Fibroblast of lung (primary cell): Measurements from ENCODE around the gene PRSS53. TPM values are rescaled to one million over a fixed set of nuclear protein-coding genes. Genes with fewer than 3 reads are reported as not detected.
A peak's percentile ranks its signal among the peaks of the same experiment; 100 is the strongest.

Source experiments
- DNase-seq, 2 donors: peaks; one replicate each; pipeline versions ENCODE4 v3.0.0 to v3.0.0-alpha.2; 2010; ENCODE audit warnings: low read depth in 2 of 2
- H2AFZ ChIP-seq: 2 replicates; pipeline ENCODE4 v1.5.1; 2012; ENCODE audit warnings: low read length, control low read depth, inconsistent platforms
- H3K27ac ChIP-seq: 2 replicates; pipeline ENCODE4 v1.5.1; 2011; ENCODE audit warnings: low read length, control low read depth; ENCODE audit not compliant: insufficient read depth
- H3K27me3 ChIP-seq: 2 replicates; pipeline ENCODE4 v1.5.1; 2011; ENCODE audit warnings: mild to moderate bottlenecking, low read length; ENCODE audit not compliant: control insufficient read depth, insufficient read depth
- H3K36me3 ChIP-seq: 2 replicates; pipeline ENCODE4 v1.5.1; 2011; ENCODE audit warnings: low read length; ENCODE audit not compliant: control insufficient read depth, insufficient read depth
- H3K4me1 ChIP-seq: 2 replicates; pipeline ENCODE4 v1.5.1; 2011; ENCODE audit warnings: low read length; ENCODE audit not compliant: control insufficient read depth, insufficient read depth; ENCODE audit errors: extremely low read depth
- H3K4me2 ChIP-seq: 2 replicates; pipeline ENCODE4 v1.5.1; 2011; ENCODE audit warnings: low read length, control low read depth; ENCODE audit not compliant: insufficient read depth; ENCODE audit errors: extremely low read depth
- H3K4me3 ChIP-seq, 4 experiments: fragments of 200-600 bp in 1 of 4; sonication (generic) in 1 of 4; replicated peaks in 1 of 4; 2 replicates each; pipeline ENCODE4 v1.5.1; 2011 to 2016; ENCODE audit warnings: low read length in 4 of 4, low read depth in 3 of 4, mild to moderate bottlenecking in 3 of 4, control low read depth in 2 of 4, inconsistent platforms in 1 of 4, mixed read lengths in 1 of 4; ENCODE audit not compliant: insufficient read depth in 1 of 4; ENCODE audit errors: control extremely low read depth in 1 of 4
- H3K79me2 ChIP-seq: 2 replicates; pipeline ENCODE4 v1.5.1; 2012; ENCODE audit warnings: mild to moderate bottlenecking, low read length, inconsistent platforms; ENCODE audit not compliant: control insufficient read depth, insufficient read depth
- H3K9ac ChIP-seq: 2 replicates; pipeline ENCODE4 v1.5.1; 2011; ENCODE audit warnings: mild to moderate bottlenecking, low read length, control low read depth; ENCODE audit not compliant: insufficient read depth
- H3K9me3 ChIP-seq: 2 replicates; pipeline ENCODE4 v1.5.1; 2012; ENCODE audit warnings: low read depth, low read length; ENCODE audit not compliant: control insufficient read depth, insufficient read depth
- H4K20me1 ChIP-seq: 2 replicates; pipeline ENCODE4 v1.5.1; 2011; ENCODE audit warnings: low read length; ENCODE audit not compliant: control insufficient read depth, insufficient read depth; ENCODE audit errors: extremely low read depth
- CTCF ChIP-seq, 2 donors: IDR thresholded peaks in 1 of 2; conservative IDR thresholded peaks in 1 of 2; 1 replicate in 1 of 2; 2 replicates in 1 of 2; pipeline ENCODE4 v1.5.1; 2011 to 2012; ENCODE audit warnings: low read length in 2 of 2, control low read depth in 1 of 2, inconsistent platforms in 1 of 2, low read depth in 1 of 2, mild to moderate bottlenecking in 1 of 2
- EZH2 ChIP-seq: IDR thresholded peaks from 2 replicates; pipeline ENCODE4 v1.5.1; 2012; ENCODE audit warnings: low read length, control low read depth, mild to moderate bottlenecking; ENCODE audit errors: missing control alignments
- polyA plus RNA-seq, 2 donors: library from polyadenylated mRNA; depleted of rRNA in 1 of 2; stranded (reverse) in 1 of 2; unstranded in 1 of 2; fragments of >200 nt; gene quantifications; 2 replicates each; pipeline ENCODE4 v1.2.1, GENCODE V29; 2011 to 2012; ENCODE audit warnings: missing spikeins in 1 of 2
- total RNA-seq: library from RNA; depleted of rRNA; stranded (reverse); fragments of >200 nt; gene quantifications from 2 replicates; pipeline ENCODE4 v1.2.1, GENCODE V29; 2014

PRSS53 gene
- total and polyA plus RNA-seq, 2 donors (not counting 1 experiment from before 2014, with no cell fraction given): 0.78 to 1.7 TPM

- H3K9ac ChIP-seq: no peak overlapping the region
- H3K27me3 ChIP-seq: no peaks in the 10 kb centered on the region
- peaks cover 65% of the 10 kb centered on the region for H3K79me2 ChIP-seq
- peaks cover 11% of the 10 kb centered on the region for H3K36me3 ChIP-seq
- no peaks in the 10 kb centered on the region for H4K20me1 ChIP-seq
- no peak for DNase-seq
- no peaks in the 10 kb centered on the region for H3K9me3 ChIP-seq
- TF ChIP-seq CTCF (conservative IDR thresholded peaks at IDR 0.05 in 1 of 2, IDR thresholded peaks at IDR 0.05 in 1 of 2; ENCODE audit: low read depth in 1 of 2, low read length in 2 of 2): no peak
- no peak for TF ChIP-seq EZH2
- no peak overlapping the region for H3K4me3 ChIP-seq
- peaks cover 15% of the 10 kb centered on the region for H3K4me1 ChIP-seq
- no peak overlapping the region for H3K4me2 ChIP-seq
- H2AFZ ChIP-seq: no peak overlapping the region
- no peak overlapping the region for H3K27ac ChIP-seq
Observed at GRCh38 chr16:31067342-31067741, 21.4 kb downstream of the PRSS53 start.

DNA sequence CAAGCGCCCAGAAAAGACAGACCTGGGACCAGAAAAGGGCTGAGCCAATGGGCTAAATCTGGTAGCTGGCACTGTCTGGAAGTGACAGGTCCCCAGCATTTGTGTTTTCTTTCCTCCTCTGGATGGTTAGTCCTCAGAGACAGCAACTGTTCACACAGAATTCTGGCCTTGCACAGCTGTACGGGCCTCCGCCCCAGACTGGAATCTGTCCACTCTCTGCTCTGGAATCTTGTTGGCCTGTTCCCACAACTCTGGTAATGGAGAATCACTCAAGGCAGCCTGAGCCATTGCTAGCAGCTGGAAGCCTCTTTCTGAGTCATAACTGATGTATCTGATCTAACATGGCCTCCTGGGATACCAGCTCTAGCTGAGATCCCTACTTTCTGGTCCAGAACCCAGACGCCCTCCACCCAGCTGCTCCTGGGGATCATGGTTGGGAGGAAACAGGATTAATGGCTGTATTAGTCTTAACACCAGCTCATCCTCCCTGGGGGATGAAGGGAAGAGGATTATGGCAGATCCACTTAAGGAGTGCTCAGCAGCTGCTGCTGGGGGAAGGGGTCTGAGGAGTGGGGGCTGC lies 23.8 kb downstream of the PRSS53 start:
- Histone ChIP-seq H3K27ac (peak overlapping the region; percentile 89), H3K9me3 (no peaks in the 10 kb centered on the region), H3K27me3 (no peaks in the 10 kb centered on the region), H2AFZ (no peak overlapping the region), H3K9ac (peak overlapping the region; percentile 61), H3K36me3 (peaks cover 25% of the 10 kb centered on the region), H3K79me2 (peaks cover 59% of the 10 kb centered on the region), H3K4me2 (peak overlapping the region; percentile 67), H3K4me3 (peak overlapping the region in 1 of 4 experiments; percentile 3), H3K4me1 (peaks cover 15% of the 10 kb centered on the region), H4K20me1 (no peaks in the 10 kb centered on the region)
- DNase-seq: peak; percentile 93 to 96
- TF ChIP-seq EZH2 (no peak), CTCF (conservative IDR thresholded peaks at IDR 0.05 in 1 of 2, IDR thresholded peaks at IDR 0.05 in 1 of 2; ENCODE audit: low read depth in 1 of 2, low read length in 2 of 2) (no peak)

DNA sequence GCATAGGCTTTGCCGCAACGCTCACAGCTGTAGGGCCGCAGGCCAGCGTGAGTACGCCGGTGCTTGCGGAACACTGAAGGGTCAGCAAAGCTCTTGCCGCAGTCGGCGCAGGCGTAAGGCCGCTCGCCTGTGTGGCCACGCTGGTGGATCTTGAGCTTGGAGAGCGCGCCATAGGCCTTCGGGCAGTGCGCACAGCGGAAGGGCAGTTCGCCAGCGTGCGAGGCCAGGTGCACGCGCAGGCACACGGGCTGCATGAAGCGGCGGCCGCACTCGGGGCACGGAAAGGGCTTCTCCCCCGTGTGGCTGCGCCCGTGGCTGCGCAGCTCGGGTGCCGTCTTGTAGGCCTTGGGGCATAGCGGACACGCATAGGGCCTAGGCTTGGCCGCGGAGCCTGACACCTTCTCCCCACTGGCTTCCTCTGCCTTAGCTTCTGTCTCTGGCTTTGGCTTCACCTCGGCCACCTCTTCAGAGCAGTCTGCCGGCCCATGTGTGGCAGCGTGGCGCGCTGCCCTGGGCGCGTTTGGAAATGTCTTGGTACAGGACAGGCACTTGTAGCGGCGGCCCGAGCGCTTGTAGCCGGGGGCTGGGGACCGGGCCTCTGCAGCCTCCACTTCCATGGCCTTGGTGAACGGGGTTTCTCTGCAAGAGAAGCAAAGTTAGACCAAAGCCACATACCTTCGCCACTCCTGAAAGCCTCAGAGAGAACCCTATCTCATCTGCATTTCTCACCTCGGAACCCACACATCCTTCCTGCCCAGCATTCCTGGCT lies 24.7 kb downstream of the PRSS53 start:
- H3K4me1 ChIP-seq: peaks cover 15% of the 10 kb centered on the region
- peak overlapping the region; percentile 61 for H3K9ac ChIP-seq
- DNase-seq: peak in 1 of 2 donors; percentile 53
- peak overlapping the region; percentile 89 for H3K27ac ChIP-seq
- peaks cover 55% of the 10 kb centered on the region for H3K79me2 ChIP-seq
- no peak overlapping the region for H2AFZ ChIP-seq
- peak overlapping the region; percentile 67 for H3K4me2 ChIP-seq
- TF ChIP-seq EZH2: no peak
- no peak for TF ChIP-seq CTCF (conservative IDR thresholded peaks at IDR 0.05 in 1 of 2, IDR thresholded peaks at IDR 0.05 in 1 of 2; ENCODE audit: low read depth in 1 of 2, low read length in 2 of 2)
- H4K20me1 ChIP-seq: no peaks in the 10 kb centered on the region
- peaks cover 25% of the 10 kb centered on the region for H3K36me3 ChIP-seq
- no peaks in the 10 kb centered on the region for H3K27me3 ChIP-seq
- no peak overlapping the region for H3K4me3 ChIP-seq
- no peaks in the 10 kb centered on the region for H3K9me3 ChIP-seq
